ENCODE data around the gene GBX2.

The GBX2 gene

GRCh38 chr2:236180831-236181453, 12.8 kb upstream of the GBX2 start:
- no peak for DNase-seq (ENCODE audit: low read depth)

GRCh38 chr2:236180076-236180816, 12.1 kb upstream of the GBX2 start:
- no peak for DNase-seq (ENCODE audit: low read depth)

GRCh38 chr2:236179236-236180075, 11.3 kb upstream of the GBX2 start:
- no peak for DNase-seq (ENCODE audit: low read depth)

GRCh38 chr2:236178890-236179235, 10.7 kb upstream of the GBX2 start:
- no peak for DNase-seq (ENCODE audit: low read depth)

- DNase-seq (ENCODE audit: low read depth): no peak
Measured at GRCh38 chr2:236177967-236178889, 10.0 kb upstream of the GBX2 start.

GRCh38 chr2:236177604-236177966, 9.4 kb upstream of the GBX2 start:
- DNase-seq (ENCODE audit: low read depth): no peak

GRCh38 chr2:236176951-236177350, 8.8 kb upstream of the GBX2 start:
- DNase-seq (ENCODE audit: low read depth): no peak

- DNase-seq (ENCODE audit: low read depth): no peak
Measured at GRCh38 chr2:236176417-236176816, 8.2 kb upstream of the GBX2 start.

- no peak for DNase-seq (ENCODE audit: low read depth)
Measured at GRCh38 chr2:236175548-236176150, 7.5 kb upstream of the GBX2 start.

GRCh38 chr2:236173729-236174607, 5.8 kb upstream of the GBX2 start:
- DNase-seq (ENCODE audit: low read depth): no peak

- DNase-seq (ENCODE audit: low read depth): no peak
Measured at GRCh38 chr2:236173036-236173728, 5.0 kb upstream of the GBX2 start.

- no peak for DNase-seq (ENCODE audit: low read depth)
Measured at GRCh38 chr2:236172255-236173035, 4.3 kb upstream of the GBX2 start.

GRCh38 chr2:236171680-236172254, 3.6 kb upstream of the GBX2 start:
- DNase-seq (ENCODE audit: low read depth): no peak

GRCh38 chr2:236171181-236171679, 3.0 kb upstream of the GBX2 start:
- DNase-seq (ENCODE audit: low read depth): no peak

- DNase-seq (ENCODE audit: low read depth): no peak
Measured at GRCh38 chr2:236170590-236171165, 2.5 kb upstream of the GBX2 start.

GRCh38 chr2:236169741-236170589, 1.8 kb upstream of the GBX2 start:
- DNase-seq (ENCODE audit: low read depth): no peak

- no peak for DNase-seq (ENCODE audit: low read depth)
Measured at GRCh38 chr2:236169151-236169721, 1.1 kb upstream of the GBX2 start.

All from activated T-cell treated with anti-CD3 and anti-CD28 coated beads for 1 hour (primary cell).